HEK293 (cell line): ENCODE results near the gene LYPD5.

ENCODE experiments used
- BCL11B ChIP-seq: fragments of 450-650 bp; formaldehyde crosslinking; IDR thresholded peaks from 2 replicates; pipeline ENCODE4 v1.5.1; 2016; ENCODE audit warnings: low read depth, missing biosample characterization, missing genetic modification characterization
- GFI1B ChIP-seq: fragments of 450-650 bp; formaldehyde crosslinking; IDR thresholded peaks from 2 replicates; pipeline ENCODE4 v1.5.1; 2016; ENCODE audit warnings: missing biosample characterization, missing genetic modification characterization
- KLF8 ChIP-seq: fragments of 450-650 bp; formaldehyde crosslinking; IDR thresholded peaks from 2 replicates; pipeline ENCODE4 v1.5.1; 2016; ENCODE audit warnings: missing biosample characterization, missing genetic modification characterization
- OVOL3 ChIP-seq: fragments of 450-650 bp; formaldehyde crosslinking; IDR thresholded peaks from 2 replicates; pipeline ENCODE4 v1.5.1; 2016; ENCODE audit warnings: missing biosample characterization, missing genetic modification characterization
- ZBTB1 ChIP-seq: fragments of 450-650 bp; formaldehyde crosslinking; IDR thresholded peaks from 2 replicates; pipeline ENCODE4 v1.5.1; 2016; ENCODE audit warnings: missing biosample characterization, missing genetic modification characterization
- ZNF133 ChIP-seq: fragments of 450-650 bp; formaldehyde crosslinking; IDR thresholded peaks from 2 replicates; pipeline ENCODE4 v1.5.1; 2016; ENCODE audit warnings: missing biosample characterization, missing genetic modification characterization
- ZNF184 ChIP-seq: fragments of 450-650 bp; IDR thresholded peaks from 2 replicates; pipeline ENCODE4 v1.5.1; 2018; ENCODE audit warnings: missing biosample characterization, mild to moderate bottlenecking, missing genetic modification characterization
- ZNF2 ChIP-seq: fragments of 450-650 bp; formaldehyde crosslinking; IDR thresholded peaks from 2 replicates; pipeline ENCODE4 v1.5.1; 2016; ENCODE audit warnings: missing biosample characterization, missing genetic modification characterization
- ZNF202 ChIP-seq: fragments of 450-650 bp; formaldehyde crosslinking; IDR thresholded peaks from 2 replicates; pipeline ENCODE4 v1.5.1; 2016; ENCODE audit warnings: missing biosample characterization, missing genetic modification characterization, borderline replicate concordance
- ZNF311 ChIP-seq: fragments of 450-650 bp; formaldehyde crosslinking; IDR thresholded peaks from 2 replicates; pipeline ENCODE4 v1.5.1; 2017; ENCODE audit warnings: missing biosample characterization, missing genetic modification characterization, borderline replicate concordance
- ZNF354C ChIP-seq: fragments of 450-650 bp; formaldehyde crosslinking; IDR thresholded peaks from 2 replicates; pipeline ENCODE4 v1.5.1; 2016; ENCODE audit warnings: missing biosample characterization, missing genetic modification characterization, low read depth, borderline replicate concordance
- ZNF391 ChIP-seq: fragments of 450-650 bp; formaldehyde crosslinking; IDR thresholded peaks from 2 replicates; pipeline ENCODE4 v1.5.1; 2016; ENCODE audit warnings: low read depth, missing biosample characterization, missing genetic modification characterization, borderline replicate concordance
- ZNF423 ChIP-seq: fragments of 450-650 bp; formaldehyde crosslinking; IDR thresholded peaks from 2 replicates; pipeline ENCODE4 v1.5.1; 2016; ENCODE audit warnings: missing biosample characterization, missing genetic modification characterization
- ZNF521 ChIP-seq: fragments of 450-650 bp; formaldehyde crosslinking; IDR thresholded peaks from 2 replicates; pipeline ENCODE4 v1.5.1; 2017; ENCODE audit warnings: missing biosample characterization, mild to moderate bottlenecking, missing genetic modification characterization
- ZNF549 ChIP-seq: fragments of 450-650 bp; IDR thresholded peaks from 2 replicates; pipeline ENCODE4 v1.5.1; 2018; ENCODE audit warnings: missing biosample characterization, missing genetic modification characterization, mild to moderate bottlenecking, inconsistent platforms, moderate library complexity
- ZNF623 ChIP-seq: fragments of 450-650 bp; formaldehyde crosslinking; IDR thresholded peaks from 2 replicates; pipeline ENCODE4 v1.5.1; 2016; ENCODE audit warnings: missing biosample characterization, missing genetic modification characterization
- ZNF664 ChIP-seq: fragments of 450-650 bp; formaldehyde crosslinking; IDR thresholded peaks from 2 replicates; pipeline ENCODE4 v1.5.1; 2016; ENCODE audit warnings: missing biosample characterization, missing genetic modification characterization
- ZNF677 ChIP-seq: fragments of 450-650 bp; IDR thresholded peaks from 2 replicates; pipeline ENCODE4 v1.5.0; 2018; ENCODE audit warnings: missing biosample characterization, mild to moderate bottlenecking, missing genetic modification characterization, moderate library complexity
- ZNF785 ChIP-seq: fragments of 450-650 bp; formaldehyde crosslinking; IDR thresholded peaks from 2 replicates; pipeline ENCODE4 v1.5.1; 2016; ENCODE audit warnings: missing biosample characterization, missing genetic modification characterization
- TF ChIP-seq, protein P1 (sequence below): IDR thresholded peaks from 2 replicates; pipeline ENCODE4 v1.6.1; 2011; ENCODE audit warnings: mild to moderate bottlenecking, low read depth, low read length, borderline replicate concordance
- TF ChIP-seq, protein P2 (sequence below): fragments of 450-650 bp; formaldehyde crosslinking; IDR thresholded peaks from 2 replicates; pipeline ENCODE4 v1.5.1; 2016; ENCODE audit warnings: missing biosample characterization, missing genetic modification characterization
- TF ChIP-seq, protein P3 (sequence below): fragments of 450-650 bp; formaldehyde crosslinking; IDR thresholded peaks from 2 replicates; pipeline ENCODE4 v1.5.1; 2016; ENCODE audit warnings: missing biosample characterization, missing genetic modification characterization, borderline replicate concordance
- TF ChIP-seq, protein P4 (sequence below): fragments of 450-650 bp; IDR thresholded peaks from 2 replicates; pipeline ENCODE4 v1.5.1; 2018; ENCODE audit warnings: missing biosample characterization, missing genetic modification characterization
- TF ChIP-seq, protein P5 (sequence below): fragments of 450-650 bp; formaldehyde crosslinking; IDR thresholded peaks from 2 replicates; pipeline ENCODE4 v1.5.1; 2017; ENCODE audit warnings: missing biosample characterization, missing genetic modification characterization
- TF ChIP-seq, protein P6 (sequence below): sonication (generic); formaldehyde crosslinking; IDR thresholded peaks from 2 replicates; pipeline ENCODE4 v1.8.1; 2022; ENCODE audit warnings: mild to moderate bottlenecking, moderate library complexity, missing genetic modification reagents
- TF ChIP-seq, protein P7 (sequence below): fragments of 450-650 bp; formaldehyde crosslinking; optimal IDR thresholded peaks from 2 replicates; pipeline ENCODE3; 2016; ENCODE audit warnings: missing biosample characterization, mild to moderate bottlenecking, missing genetic modification characterization
- TF ChIP-seq, protein P8 (sequence below): fragments of 450-650 bp; formaldehyde crosslinking; IDR thresholded peaks from 2 replicates; pipeline ENCODE4 v1.5.1; 2016; ENCODE audit warnings: missing biosample characterization, missing genetic modification characterization

The LYPD5 gene

DNA sequence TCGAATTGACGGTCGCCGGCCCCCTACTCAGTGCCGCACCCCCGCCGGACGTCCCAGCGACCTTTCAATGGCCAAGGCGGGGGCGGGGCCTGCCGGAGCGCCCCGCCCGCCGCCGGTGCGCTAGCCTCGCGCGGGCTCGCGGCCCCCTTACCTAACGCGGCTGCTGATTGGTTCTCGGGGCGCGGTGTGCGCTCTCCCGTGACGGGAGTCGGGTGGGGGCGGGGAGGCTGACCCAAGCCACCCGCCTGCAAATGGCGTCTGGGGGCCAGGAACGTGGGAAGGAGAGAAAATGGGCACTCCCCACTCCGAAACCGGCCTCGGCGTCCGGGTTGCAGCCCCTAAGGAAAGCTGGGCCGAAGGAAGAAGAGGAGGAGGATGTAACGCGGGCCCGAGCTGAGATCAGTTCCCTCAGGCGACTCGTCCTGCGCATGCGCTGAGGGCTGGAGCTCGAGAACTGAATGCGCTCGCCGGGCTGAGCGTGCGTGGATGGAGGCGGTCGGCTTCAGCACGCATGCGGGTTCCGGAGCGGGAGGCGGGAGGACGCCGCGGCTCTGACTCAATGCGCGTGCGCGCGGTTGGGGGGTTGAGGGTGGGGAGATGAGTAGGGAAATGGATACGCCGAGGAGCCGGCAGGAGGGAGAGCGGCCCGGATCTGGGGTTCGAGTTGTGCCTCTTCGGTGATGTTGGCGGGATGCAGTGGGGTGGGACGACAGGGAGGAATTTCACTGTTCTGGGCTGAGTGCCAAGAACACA, 47.6 kb downstream of the LYPD5 start, which contains the start of gene SMG9 (continued):
- TF ChIP-seq ZNF311 (tag by site-specific recombination) (no peak), GFI1B (tag by site-specific recombination) (no peak), BCL11B (peak; percentile 95; the same call in 1 of the 2 replicates), OVOL3 (tag by site-specific recombination) (peak; percentile 61), ZNF677 (tag by site-specific recombination) (peak; percentile 34; the same call in 1 of the 2 replicates), KLF8 (tag by site-specific recombination) (peak; percentile 93), ZNF354C (no peak), ZNF623 (tag by site-specific recombination) (peak; percentile 6; the same call in 1 of the 2 replicates), ZNF664 (tag by site-specific recombination) (no peak), ZNF521 (tag by site-specific recombination) (no peak), ZNF184 (peak; percentile 75; the same call in 1 of the 2 replicates), ZNF785 (peak; percentile 84; the same call in 1 of the 2 replicates), ZNF549 (tag by site-specific recombination) (no peak), ZNF2 (0 out of 2 replicates have a peak, but pooled peaks have one; percentile 72), ZNF391 (tag by site-specific recombination) (peak; percentile 88; the same call in 1 of the 2 replicates), ZNF423 (tag by site-specific recombination) (peak; percentile 3; the same call in 1 of the 2 replicates), ZNF133 (tag by site-specific recombination) (no peak), ZNF202 (no peak), ZBTB1 (tag by site-specific recombination) (peak; percentile 95)
- TF ChIP-seq, protein P1, sequence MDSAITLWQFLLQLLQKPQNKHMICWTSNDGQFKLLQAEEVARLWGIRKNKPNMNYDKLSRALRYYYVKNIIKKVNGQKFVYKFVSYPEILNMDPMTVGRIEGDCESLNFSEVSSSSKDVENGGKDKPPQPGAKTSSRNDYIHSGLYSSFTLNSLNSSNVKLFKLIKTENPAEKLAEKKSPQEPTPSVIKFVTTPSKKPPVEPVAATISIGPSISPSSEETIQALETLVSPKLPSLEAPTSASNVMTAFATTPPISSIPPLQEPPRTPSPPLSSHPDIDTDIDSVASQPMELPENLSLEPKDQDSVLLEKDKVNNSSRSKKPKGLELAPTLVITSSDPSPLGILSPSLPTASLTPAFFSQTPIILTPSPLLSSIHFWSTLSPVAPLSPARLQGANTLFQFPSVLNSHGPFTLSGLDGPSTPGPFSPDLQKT = no peak
- TF ChIP-seq, protein P2, sequence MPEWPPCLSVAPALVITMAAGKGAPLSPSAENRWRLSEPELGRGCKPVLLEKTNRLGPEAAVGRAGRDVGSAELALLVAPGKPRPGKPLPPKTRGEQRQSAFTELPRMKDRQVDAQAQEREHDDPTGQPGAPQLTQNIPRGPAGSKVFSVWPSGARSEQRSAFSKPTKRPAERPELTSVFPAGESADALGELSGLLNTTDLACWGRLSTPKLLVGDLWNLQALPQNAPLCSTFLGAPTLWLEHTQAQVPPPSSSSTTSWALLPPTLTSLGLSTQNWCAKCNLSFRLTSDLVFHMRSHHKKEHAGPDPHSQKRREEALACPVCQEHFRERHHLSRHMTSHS (tag by site-specific recombination) = no peak
- TF ChIP-seq, protein P3, sequence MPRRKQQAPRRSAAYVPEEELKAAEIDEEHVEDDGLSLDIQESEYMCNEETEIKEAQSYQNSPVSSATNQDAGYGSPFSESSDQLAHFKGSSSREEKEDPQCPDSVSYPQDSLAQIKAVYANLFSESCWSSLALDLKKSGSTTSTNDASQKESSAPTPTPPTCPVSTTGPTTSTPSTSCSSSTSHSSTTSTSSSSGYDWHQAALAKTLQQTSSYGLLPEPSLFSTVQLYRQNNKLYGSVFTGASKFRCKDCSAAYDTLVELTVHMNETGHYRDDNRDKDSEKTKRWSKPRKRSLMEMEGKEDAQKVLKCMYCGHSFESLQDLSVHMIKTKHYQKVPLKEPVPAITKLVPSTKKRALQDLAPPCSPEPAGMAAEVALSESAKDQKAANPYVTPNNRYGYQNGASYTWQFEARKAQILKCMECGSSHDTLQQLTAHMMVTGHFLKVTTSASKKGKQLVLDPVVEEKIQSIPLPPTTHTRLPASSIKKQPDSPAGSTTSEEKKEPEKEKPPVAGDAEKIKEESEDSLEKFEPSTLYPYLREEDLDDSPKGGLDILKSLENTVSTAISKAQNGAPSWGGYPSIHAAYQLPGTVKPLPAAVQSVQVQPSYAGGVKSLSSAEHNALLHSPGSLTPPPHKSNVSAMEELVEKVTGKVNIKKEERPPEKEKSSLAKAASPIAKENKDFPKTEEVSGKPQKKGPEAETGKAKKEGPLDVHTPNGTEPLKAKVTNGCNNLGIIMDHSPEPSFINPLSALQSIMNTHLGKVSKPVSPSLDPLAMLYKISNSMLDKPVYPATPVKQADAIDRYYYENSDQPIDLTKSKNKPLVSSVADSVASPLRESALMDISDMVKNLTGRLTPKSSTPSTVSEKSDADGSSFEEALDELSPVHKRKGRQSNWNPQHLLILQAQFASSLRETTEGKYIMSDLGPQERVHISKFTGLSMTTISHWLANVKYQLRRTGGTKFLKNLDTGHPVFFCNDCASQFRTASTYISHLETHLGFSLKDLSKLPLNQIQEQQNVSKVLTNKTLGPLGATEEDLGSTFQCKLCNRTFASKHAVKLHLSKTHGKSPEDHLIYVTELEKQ (tag by site-specific recombination) = no peak
- TF ChIP-seq, protein P4, sequence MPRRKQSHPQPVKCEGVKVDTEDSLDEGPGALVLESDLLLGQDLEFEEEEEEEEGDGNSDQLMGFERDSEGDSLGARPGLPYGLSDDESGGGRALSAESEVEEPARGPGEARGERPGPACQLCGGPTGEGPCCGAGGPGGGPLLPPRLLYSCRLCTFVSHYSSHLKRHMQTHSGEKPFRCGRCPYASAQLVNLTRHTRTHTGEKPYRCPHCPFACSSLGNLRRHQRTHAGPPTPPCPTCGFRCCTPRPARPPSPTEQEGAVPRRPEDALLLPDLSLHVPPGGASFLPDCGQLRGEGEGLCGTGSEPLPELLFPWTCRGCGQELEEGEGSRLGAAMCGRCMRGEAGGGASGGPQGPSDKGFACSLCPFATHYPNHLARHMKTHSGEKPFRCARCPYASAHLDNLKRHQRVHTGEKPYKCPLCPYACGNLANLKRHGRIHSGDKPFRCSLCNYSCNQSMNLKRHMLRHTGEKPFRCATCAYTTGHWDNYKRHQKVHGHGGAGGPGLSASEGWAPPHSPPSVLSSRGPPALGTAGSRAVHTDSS (tag by site-specific recombination) = peak; percentile 87
- TF ChIP-seq, protein P5, sequence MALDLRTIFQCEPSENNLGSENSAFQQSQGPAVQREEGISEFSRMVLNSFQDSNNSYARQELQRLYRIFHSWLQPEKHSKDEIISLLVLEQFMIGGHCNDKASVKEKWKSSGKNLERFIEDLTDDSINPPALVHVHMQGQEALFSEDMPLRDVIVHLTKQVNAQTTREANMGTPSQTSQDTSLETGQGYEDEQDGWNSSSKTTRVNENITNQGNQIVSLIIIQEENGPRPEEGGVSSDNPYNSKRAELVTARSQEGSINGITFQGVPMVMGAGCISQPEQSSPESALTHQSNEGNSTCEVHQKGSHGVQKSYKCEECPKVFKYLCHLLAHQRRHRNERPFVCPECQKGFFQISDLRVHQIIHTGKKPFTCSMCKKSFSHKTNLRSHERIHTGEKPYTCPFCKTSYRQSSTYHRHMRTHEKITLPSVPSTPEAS (tag by site-specific recombination) = no peak; the same call in 1 of the 2 replicates
- TF ChIP-seq, protein P6, sequence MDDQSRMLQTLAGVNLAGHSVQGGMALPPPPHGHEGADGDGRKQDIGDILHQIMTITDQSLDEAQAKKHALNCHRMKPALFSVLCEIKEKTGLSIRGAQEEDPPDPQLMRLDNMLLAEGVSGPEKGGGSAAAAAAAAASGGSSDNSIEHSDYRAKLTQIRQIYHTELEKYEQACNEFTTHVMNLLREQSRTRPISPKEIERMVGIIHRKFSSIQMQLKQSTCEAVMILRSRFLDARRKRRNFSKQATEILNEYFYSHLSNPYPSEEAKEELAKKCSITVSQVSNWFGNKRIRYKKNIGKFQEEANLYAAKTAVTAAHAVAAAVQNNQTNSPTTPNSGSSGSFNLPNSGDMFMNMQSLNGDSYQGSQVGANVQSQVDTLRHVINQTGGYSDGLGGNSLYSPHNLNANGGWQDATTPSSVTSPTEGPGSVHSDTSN (CRISPR knock-in tag) = no peak
- TF ChIP-seq, protein P7, sequence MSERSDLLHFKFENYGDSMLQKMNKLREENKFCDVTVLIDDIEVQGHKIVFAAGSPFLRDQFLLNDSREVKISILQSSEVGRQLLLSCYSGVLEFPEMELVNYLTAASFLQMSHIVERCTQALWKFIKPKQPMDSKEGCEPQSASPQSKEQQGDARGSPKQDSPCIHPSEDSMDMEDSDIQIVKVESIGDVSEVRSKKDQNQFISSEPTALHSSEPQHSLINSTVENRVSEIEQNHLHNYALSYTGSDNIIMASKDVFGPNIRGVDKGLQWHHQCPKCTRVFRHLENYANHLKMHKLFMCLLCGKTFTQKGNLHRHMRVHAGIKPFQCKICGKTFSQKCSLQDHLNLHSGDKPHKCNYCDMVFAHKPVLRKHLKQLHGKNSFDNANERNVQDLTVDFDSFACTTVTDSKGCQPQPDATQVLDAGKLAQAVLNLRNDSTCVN (tag by site-specific recombination) = peak; percentile 100
- TF ChIP-seq, protein P8, sequence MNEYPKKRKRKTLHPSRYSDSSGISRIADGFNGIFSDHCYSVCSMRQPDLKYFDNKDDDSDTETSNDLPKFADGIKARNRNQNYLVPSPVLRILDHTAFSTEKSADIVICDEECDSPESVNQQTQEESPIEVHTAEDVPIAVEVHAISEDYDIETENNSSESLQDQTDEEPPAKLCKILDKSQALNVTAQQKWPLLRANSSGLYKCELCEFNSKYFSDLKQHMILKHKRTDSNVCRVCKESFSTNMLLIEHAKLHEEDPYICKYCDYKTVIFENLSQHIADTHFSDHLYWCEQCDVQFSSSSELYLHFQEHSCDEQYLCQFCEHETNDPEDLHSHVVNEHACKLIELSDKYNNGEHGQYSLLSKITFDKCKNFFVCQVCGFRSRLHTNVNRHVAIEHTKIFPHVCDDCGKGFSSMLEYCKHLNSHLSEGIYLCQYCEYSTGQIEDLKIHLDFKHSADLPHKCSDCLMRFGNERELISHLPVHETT (tag by site-specific recombination) = peak; percentile 85; the same call in 1 of the 2 replicates
